GM23338 (cell line): ENCODE data around the gene CGNL1. TPM values are rescaled to one million over a fixed set of nuclear protein-coding genes. Genes with fewer than 3 reads are reported as not detected.

Experiments used
- ATAC-seq: fragments of 200-7000 bp; cut with Tn5 transposase; 3 replicates; pipeline ENCODE4 v1.9.1; 2020
- DNase-seq: peaks from one replicate; pipeline ENCODE4 v3.0.0-alpha.2; 2015; ENCODE audit warnings: low spot score
- H2AFZ ChIP-seq: fragments of 200-600 bp; sonication (generic); 2 replicates; pipeline ENCODE4 v1.8.0; 2016; ENCODE audit warnings: antibody characterized with exemption, mild to moderate bottlenecking, moderate library complexity
- H3F3A ChIP-seq: fragments of 200-600 bp; sonication (generic); replicated peaks from 2 replicates; pipeline ENCODE4 v1.8.0; 2017; ENCODE audit warnings: antibody characterized with exemption, mixed run types, low read depth
- H3K27ac ChIP-seq: fragments of 200-600 bp; sonication (generic); 2 replicates; pipeline ENCODE4 v1.6.1; 2016; ENCODE audit warnings: low read depth
- H3K27me3 ChIP-seq: fragments of 200-600 bp; sonication (generic); 2 replicates; pipeline ENCODE4 v1.8.0; 2016; ENCODE audit warnings: mild to moderate bottlenecking, mixed run types, moderate library complexity; ENCODE audit not compliant: insufficient read depth
- H3K36me3 ChIP-seq: fragments of 200-600 bp; sonication (generic); 2 replicates; pipeline ENCODE4 v1.8.0; 2016; ENCODE audit warnings: mild to moderate bottlenecking; ENCODE audit not compliant: insufficient read depth
- H3K4me1 ChIP-seq: fragments of 200-600 bp; sonication (generic); 2 replicates; pipeline ENCODE4 v1.8.0; 2016; ENCODE audit warnings: mild to moderate bottlenecking, moderate library complexity; ENCODE audit not compliant: insufficient read depth
- H3K4me2 ChIP-seq: fragments of 200-600 bp; sonication (generic); 2 replicates; pipeline ENCODE4 v1.7.1; 2017; ENCODE audit warnings: mixed run types
- H3K4me3 ChIP-seq: fragments of 200-600 bp; sonication (generic); 2 replicates; pipeline ENCODE4 v1.6.1; 2016; ENCODE audit warnings: mixed run types
- H3K79me2 ChIP-seq: fragments of 200-600 bp; sonication (generic); replicated peaks from 2 replicates; pipeline ENCODE4 v1.8.0; 2017; ENCODE audit warnings: mild to moderate bottlenecking; ENCODE audit not compliant: insufficient read depth
- H3K9me2 ChIP-seq: fragments of 200-600 bp; sonication (generic); 2 replicates; pipeline ENCODE4 v1.8.0; 2017; ENCODE audit not compliant: insufficient read depth
- H4K20me1 ChIP-seq: fragments of 200-600 bp; sonication (generic); replicated peaks from 2 replicates; pipeline ENCODE4 v1.8.0; 2017; ENCODE audit warnings: mild to moderate bottlenecking; ENCODE audit not compliant: insufficient read depth
- H3K27ac Mint-ChIP-seq: 2 replicates; pipeline ENCODE4 v1.8.0; 2020; ENCODE audit warnings: inconsistent platforms, mild to moderate bottlenecking, moderate library complexity, mixed read lengths
- H3K27me3 Mint-ChIP-seq: 3 replicates; pipeline ENCODE4 v1.8.0; 2022; ENCODE audit warnings: low read depth, mild to moderate bottlenecking, moderate library complexity, mixed read lengths, inconsistent platforms; ENCODE audit not compliant: insufficient read depth, poor library complexity
- H3K36me3 Mint-ChIP-seq: 3 replicates; pipeline ENCODE4 v1.8.0; 2021; ENCODE audit warnings: low read depth, mild to moderate bottlenecking, inconsistent platforms, moderate library complexity, mixed read lengths
- H3K4me1 Mint-ChIP-seq: 3 replicates; pipeline ENCODE4 v1.8.0; 2020; ENCODE audit warnings: mild to moderate bottlenecking, inconsistent platforms, mixed read lengths
- H3K4me3 Mint-ChIP-seq: 3 replicates; pipeline ENCODE4 v1.8.0; 2021; ENCODE audit warnings: moderate library complexity, mild to moderate bottlenecking, inconsistent platforms, mixed read lengths
- H3K9me3 Mint-ChIP-seq: 3 replicates; pipeline ENCODE4 v1.8.0; 2020; ENCODE audit warnings: moderate library complexity, mild to moderate bottlenecking, inconsistent platforms, mixed read lengths
- EZH2 ChIP-seq: fragments of 200-600 bp; sonication (generic); IDR thresholded peaks from one replicate; pipeline ENCODE4 v1.8.0; 2017; ENCODE audit warnings: antibody characterized with exemption, mild to moderate bottlenecking, low read depth; ENCODE audit not compliant: unreplicated experiment
- EZH2phosphoT487 ChIP-seq: fragments of 200-600 bp; sonication (generic); IDR thresholded peaks from one replicate; pipeline ENCODE4 v1.8.1; 2018; ENCODE audit warnings: antibody characterized with exemption; ENCODE audit not compliant: unreplicated experiment
- NANOG ChIP-seq: IDR thresholded peaks from 2 replicates; pipeline ENCODE4 v1.6.1; 2016; ENCODE audit warnings: antibody characterized with exemption, borderline replicate concordance
- ZNF114 ChIP-seq: fragments of 250-450 bp; sonication (Bioruptor Pico); IDR thresholded peaks from 2 replicates; pipeline ENCODE4 v1.5.0; 2020; ENCODE audit warnings: mild to moderate bottlenecking, moderate library complexity
- polyA plus RNA-seq: library from polyadenylated mRNA; unstranded; fragments of >200 nt; fragmentation: Nextera tagmentation; extraction: Ambion mirVana; gene quantifications from 2 replicates; pipeline ENCODE4 v1.2.1, GENCODE V29; 2016
- total RNA-seq: library from RNA; depleted of rRNA; stranded (reverse); fragments of >200 nt; shearing (Covaris generic); gene quantifications from 2 replicates; pipeline ENCODE4 v1.2.3, GENCODE V29; 2014
- TF ChIP-seq, protein P1 (sequence below): fragments of 250-450 bp; sonication (Bioruptor Pico); IDR thresholded peaks from 2 replicates; pipeline ENCODE4 v1.5.0; 2020; ENCODE audit warnings: mild to moderate bottlenecking, moderate library complexity
- TF ChIP-seq, protein P2 (sequence below), 2 experiments: fragments of 200-600 bp in 1 of 2; sonication (generic) in 1 of 2; conservative IDR thresholded peaks; 2 replicates each; pipeline versions ENCODE4 v1.5.1 to v1.6.1; 2016 to 2017; ENCODE audit warnings: antibody characterized with exemption in 2 of 2, low read depth in 2 of 2, mild to moderate bottlenecking in 2 of 2, moderate library complexity in 1 of 2

Gene CGNL1
- total and polyA plus RNA-seq, 2 experiments from 2014 or later, result 20.0 to 57.8 TPM

DNA sequence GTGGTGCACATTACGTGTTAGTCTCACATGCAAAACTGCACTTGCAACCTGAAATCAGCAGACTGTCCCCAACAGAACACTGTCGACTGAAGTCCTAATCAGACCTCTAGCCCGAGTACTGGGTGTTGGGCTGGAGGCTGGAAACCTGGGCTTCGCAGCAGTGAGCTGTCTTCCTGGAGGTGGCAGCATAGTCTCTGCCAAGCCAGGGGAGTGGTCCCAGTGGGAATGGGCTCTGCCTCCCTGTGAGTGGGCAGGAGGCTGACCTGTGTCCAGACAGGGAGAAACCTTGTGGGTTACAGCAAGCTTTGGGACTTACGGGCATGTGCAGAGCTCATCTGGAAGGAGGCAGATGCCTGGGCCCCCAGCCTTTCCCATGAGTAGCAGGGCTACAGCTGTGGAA lies 177.2 kb downstream of the CGNL1 start (continued):
- TF ChIP-seq, protein P1, sequence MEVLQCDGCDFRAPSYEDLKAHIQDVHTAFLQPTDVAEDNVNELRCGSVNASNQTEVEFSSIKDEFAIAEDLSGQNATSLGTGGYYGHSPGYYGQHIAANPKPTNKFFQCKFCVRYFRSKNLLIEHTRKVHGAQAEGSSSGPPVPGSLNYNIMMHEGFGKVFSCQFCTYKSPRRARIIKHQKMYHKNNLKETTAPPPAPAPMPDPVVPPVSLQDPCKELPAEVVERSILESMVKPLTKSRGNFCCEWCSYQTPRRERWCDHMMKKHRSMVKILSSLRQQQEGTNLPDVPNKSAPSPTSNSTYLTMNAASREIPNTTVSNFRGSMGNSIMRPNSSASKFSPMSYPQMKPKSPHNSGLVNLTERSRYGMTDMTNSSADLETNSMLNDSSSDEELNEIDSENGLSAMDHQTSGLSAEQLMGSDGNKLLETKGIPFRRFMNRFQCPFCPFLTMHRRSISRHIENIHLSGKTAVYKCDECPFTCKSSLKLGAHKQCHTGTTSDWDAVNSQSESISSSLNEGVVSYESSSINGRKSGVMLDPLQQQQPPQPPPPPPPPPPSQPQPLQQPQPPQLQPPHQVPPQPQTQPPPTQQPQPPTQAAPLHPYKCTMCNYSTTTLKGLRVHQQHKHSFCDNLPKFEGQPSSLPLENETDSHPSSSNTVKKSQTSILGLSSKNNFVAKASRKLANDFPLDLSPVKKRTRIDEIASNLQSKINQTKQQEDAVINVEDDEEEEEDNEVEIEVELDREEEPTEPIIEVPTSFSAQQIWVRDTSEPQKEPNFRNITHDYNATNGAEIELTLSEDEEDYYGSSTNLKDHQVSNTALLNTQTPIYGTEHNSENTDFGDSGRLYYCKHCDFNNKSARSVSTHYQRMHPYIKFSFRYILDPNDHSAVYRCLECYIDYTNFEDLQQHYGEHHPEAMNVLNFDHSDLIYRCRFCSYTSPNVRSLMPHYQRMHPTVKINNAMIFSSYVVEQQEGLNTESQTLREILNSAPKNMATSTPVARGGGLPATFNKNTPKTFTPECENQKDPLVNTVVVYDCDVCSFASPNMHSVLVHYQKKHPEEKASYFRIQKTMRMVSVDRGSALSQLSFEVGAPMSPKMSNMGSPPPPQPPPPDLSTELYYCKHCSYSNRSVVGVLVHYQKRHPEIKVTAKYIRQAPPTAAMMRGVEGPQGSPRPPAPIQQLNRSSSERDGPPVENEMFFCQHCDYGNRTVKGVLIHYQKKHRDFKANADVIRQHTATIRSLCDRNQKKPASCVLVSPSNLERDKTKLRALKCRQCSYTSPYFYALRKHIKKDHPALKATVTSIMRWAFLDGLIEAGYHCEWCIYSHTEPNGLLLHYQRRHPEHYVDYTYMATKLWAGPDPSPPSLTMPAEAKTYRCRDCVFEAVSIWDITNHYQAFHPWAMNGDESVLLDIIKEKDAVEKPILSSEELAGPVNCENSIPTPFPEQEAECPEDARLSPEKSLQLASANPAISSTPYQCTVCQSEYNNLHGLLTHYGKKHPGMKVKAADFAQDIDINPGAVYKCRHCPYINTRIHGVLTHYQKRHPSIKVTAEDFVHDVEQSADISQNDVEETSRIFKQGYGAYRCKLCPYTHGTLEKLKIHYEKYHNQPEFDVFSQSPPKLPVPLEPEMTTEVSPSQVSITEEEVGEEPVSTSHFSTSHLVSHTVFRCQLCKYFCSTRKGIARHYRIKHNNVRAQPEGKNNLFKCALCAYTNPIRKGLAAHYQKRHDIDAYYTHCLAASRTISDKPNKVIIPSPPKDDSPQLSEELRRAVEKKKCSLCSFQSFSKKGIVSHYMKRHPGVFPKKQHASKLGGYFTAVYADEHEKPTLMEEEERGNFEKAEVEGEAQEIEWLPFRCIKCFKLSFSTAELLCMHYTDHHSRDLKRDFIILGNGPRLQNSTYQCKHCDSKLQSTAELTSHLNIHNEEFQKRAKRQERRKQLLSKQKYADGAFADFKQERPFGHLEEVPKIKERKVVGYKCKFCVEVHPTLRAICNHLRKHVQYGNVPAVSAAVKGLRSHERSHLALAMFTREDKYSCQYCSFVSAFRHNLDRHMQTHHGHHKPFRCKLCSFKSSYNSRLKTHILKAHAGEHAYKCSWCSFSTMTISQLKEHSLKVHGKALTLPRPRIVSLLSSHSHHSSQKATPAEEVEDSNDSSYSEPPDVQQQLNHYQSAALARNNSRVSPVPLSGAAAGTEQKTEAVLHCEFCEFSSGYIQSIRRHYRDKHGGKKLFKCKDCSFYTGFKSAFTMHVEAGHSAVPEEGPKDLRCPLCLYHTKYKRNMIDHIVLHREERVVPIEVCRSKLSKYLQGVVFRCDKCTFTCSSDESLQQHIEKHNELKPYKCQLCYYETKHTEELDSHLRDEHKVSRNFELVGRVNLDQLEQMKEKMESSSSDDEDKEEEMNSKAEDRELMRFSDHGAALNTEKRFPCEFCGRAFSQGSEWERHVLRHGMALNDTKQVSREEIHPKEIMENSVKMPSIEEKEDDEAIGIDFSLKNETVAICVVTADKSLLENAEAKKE (CRISPR knock-in tag), result no peak
- TF ChIP-seq, protein P2, sequence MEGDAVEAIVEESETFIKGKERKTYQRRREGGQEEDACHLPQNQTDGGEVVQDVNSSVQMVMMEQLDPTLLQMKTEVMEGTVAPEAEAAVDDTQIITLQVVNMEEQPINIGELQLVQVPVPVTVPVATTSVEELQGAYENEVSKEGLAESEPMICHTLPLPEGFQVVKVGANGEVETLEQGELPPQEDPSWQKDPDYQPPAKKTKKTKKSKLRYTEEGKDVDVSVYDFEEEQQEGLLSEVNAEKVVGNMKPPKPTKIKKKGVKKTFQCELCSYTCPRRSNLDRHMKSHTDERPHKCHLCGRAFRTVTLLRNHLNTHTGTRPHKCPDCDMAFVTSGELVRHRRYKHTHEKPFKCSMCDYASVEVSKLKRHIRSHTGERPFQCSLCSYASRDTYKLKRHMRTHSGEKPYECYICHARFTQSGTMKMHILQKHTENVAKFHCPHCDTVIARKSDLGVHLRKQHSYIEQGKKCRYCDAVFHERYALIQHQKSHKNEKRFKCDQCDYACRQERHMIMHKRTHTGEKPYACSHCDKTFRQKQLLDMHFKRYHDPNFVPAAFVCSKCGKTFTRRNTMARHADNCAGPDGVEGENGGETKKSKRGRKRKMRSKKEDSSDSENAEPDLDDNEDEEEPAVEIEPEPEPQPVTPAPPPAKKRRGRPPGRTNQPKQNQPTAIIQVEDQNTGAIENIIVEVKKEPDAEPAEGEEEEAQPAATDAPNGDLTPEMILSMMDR (conservative IDR thresholded peaks at IDR 0.05; ENCODE audit: low read depth in 2 of 2), result peak in 1 of 2 experiments; percentile 56; a peak in 2 of 4 replicates
- no peak for TF ChIP-seq ZNF114 (CRISPR knock-in tag)

DNA sequence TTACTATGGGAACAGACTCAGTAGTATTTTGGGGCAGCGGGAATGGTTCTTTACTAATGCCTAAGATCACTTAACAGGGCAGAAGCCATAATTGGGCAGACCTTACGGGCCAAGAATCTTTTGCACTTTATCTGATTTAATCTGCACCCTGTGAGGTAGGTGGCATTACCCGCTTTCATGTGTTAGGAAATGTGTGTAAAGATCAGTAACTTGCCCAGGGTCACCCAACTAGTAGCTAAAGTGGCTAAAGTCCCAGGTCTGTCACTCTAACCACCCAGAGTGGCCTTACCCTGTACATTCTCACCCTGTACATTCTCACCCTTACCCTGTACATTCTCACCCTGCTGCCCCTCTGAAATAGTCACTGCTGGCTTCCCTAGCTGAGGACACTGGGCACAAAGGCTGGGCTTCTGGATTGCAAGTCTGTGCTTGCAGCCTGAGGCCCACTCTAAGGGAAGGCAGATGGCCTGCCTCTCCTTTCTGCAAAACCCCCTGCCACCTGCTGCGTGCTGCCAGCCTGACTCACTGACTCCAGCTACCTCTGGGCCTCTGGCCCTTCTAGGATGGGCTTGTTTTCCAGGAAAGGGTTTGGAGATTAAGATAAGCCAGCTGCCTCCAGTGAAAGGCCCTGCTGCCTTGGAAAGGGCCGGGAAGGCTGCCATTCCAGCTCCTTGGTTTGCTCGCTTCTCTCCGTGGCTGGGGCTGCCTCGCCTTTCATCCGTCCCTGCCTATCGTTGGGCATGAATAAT lies 177.9 kb downstream of the CGNL1 start:
- H3K36me3 Mint-ChIP-seq, result peaks cover 17% of the 10 kb centered on the region; the same call in 2 of the 3 replicates
- DNase-seq, result no peak
- Histone ChIP-seq H3K4me2 (no peak overlapping the region), H3K27me3 (no peaks in the 10 kb centered on the region), H4K20me1 (no peaks in the 10 kb centered on the region), H3K9me2 (0 out of 2 replicates have a peak, but pooled peaks cover 2% of the 10 kb centered on the region), H3K36me3 (no peaks in the 10 kb centered on the region), H3K4me3 (no peak overlapping the region), H3F3A (no peaks in the 10 kb centered on the region), H3K4me1 (peaks cover 4% of the 10 kb centered on the region; the same call in 1 of the 2 replicates), H3K27ac (no peak overlapping the region), H2AFZ (no peak overlapping the region), H3K79me2 (no peaks in the 10 kb centered on the region)
- peaks cover 31% of the 10 kb centered on the region for H3K4me1 Mint-ChIP-seq
- ATAC-seq, result peak; percentile 15
- H3K9me3 Mint-ChIP-seq, result no peaks in the 10 kb centered on the region; the same call in 2 of the 3 replicates
- H3K4me3 Mint-ChIP-seq, result no peak overlapping the region
- H3K27ac Mint-ChIP-seq, result peak overlapping the region; percentile 75; the same call in 1 of the 2 replicates
- H3K27me3 Mint-ChIP-seq, result peaks cover 12% of the 10 kb centered on the region
- TF ChIP-seq, protein P1 (CRISPR knock-in tag), result no peak
- TF ChIP-seq ZNF114 (CRISPR knock-in tag) (no peak), NANOG (no peak), EZH2 (no peak), EZH2phosphoT487 (no peak)
